K562 (cell line): Measurements from ENCODE around the gene SLC18B1. TPM values are rescaled to one million over a fixed set of nuclear protein-coding genes. Genes with fewer than 3 reads are reported as not detected.

Experiments used
- ARNT ChIP-seq, 2 experiments: fragments of 450-650 bp; IDR thresholded peaks; 2 replicates each; pipeline ENCODE4 v1.6.1; 2016; ENCODE audit warnings: mild to moderate bottlenecking in 1 of 2
- CREBBP ChIP-seq: IDR thresholded peaks from one replicate; pipeline ENCODE4 v1.6.1; 2012; ENCODE audit warnings: low read depth, mild to moderate bottlenecking, control low read depth, inconsistent platforms, low read length
- DPF2 ChIP-seq: fragments of 450-650 bp; IDR thresholded peaks from 2 replicates; pipeline ENCODE4 v1.6.1; 2016
- HNRNPUL1 ChIP-seq: fragments of 200-400 bp; formaldehyde crosslinking; IDR thresholded peaks from 2 replicates; pipeline ENCODE4 v1.6.1; 2017; ENCODE audit warnings: low read length
- LEF1 ChIP-seq: fragments of 450-650 bp; IDR thresholded peaks from 2 replicates; pipeline ENCODE4 v1.6.1; 2016; ENCODE audit warnings: mild to moderate bottlenecking
- MCM3 ChIP-seq: fragments of 450-650 bp; IDR thresholded peaks from 2 replicates; pipeline ENCODE4 v1.6.1; 2016
- MEIS2 ChIP-seq: fragments of 450-650 bp; IDR thresholded peaks from 2 replicates; pipeline ENCODE4 v1.6.1; 2014; ENCODE audit warnings: mild to moderate bottlenecking; ENCODE audit not compliant: partially characterized antibody
- MIER1 ChIP-seq: fragments of 450-650 bp; IDR thresholded peaks from 2 replicates; pipeline ENCODE4 v1.6.1; 2016; ENCODE audit warnings: antibody characterized with exemption, mild to moderate bottlenecking, low read depth
- PHF21A ChIP-seq: fragments of 450-650 bp; IDR thresholded peaks from 2 replicates; pipeline ENCODE4 v1.6.1; 2017; ENCODE audit warnings: low read depth, borderline replicate concordance
- PTBP1 ChIP-seq: fragments of 200-400 bp; formaldehyde crosslinking; IDR thresholded peaks from 2 replicates; pipeline ENCODE4 v1.6.1; 2017; ENCODE audit warnings: low read depth, low read length
- PTTG1 ChIP-seq: fragments of 450-650 bp; IDR thresholded peaks from 2 replicates; pipeline ENCODE4 v1.6.1; 2016; ENCODE audit warnings: low read depth, mild to moderate bottlenecking, missing genetic modification characterization, missing compliant biosample characterization
- PYGO2 ChIP-seq: fragments of 450-650 bp; IDR thresholded peaks from 2 replicates; pipeline ENCODE4 v1.6.1; 2016; ENCODE audit warnings: mild to moderate bottlenecking, missing genetic modification characterization, moderate library complexity, missing compliant biosample characterization
- RNF2 ChIP-seq: sonication (generic); IDR thresholded peaks from 2 replicates; pipeline ENCODE4 v1.6.1; 2016
- SMARCA4 ChIP-seq: fragments of 450-650 bp; IDR thresholded peaks from 2 replicates; pipeline ENCODE4 v1.6.1; 2016
- SREBF1 ChIP-seq: fragments of 150-350 bp; IDR thresholded peaks from 2 replicates; pipeline ENCODE4 v1.6.1; 2014; ENCODE audit warnings: antibody characterized with exemption, low read depth, low read length, borderline replicate concordance
- SRSF9 ChIP-seq: fragments of 200-400 bp; formaldehyde crosslinking; IDR thresholded peaks from 2 replicates; pipeline ENCODE4 v1.6.1; 2017; ENCODE audit warnings: low read depth, low read length, borderline replicate concordance
- TOE1 ChIP-seq, 2 experiments: fragments of 450-650 bp in 1 of 2; sonication (generic) in 1 of 2; formaldehyde crosslinking in 1 of 2; IDR thresholded peaks; 2 replicates each; pipeline versions ENCODE4 v1.7.1 to v1.8.0; 2016 to 2022; ENCODE audit warnings: borderline replicate concordance in 2 of 2, mild to moderate bottlenecking in 2 of 2, antibody characterized with exemption in 1 of 2, inconsistent platforms in 1 of 2, low read depth in 1 of 2, missing genetic modification reagents in 1 of 2, moderate library complexity in 1 of 2
- TRIM24 ChIP-seq, 2 experiments: fragments of 450-650 bp; IDR thresholded peaks; 2 replicates each; pipeline ENCODE4 v1.6.1; 2016
- ZC3H4 ChIP-seq: sonication (generic); formaldehyde crosslinking; IDR thresholded peaks from 2 replicates; pipeline ENCODE4 v1.9.0; 2021; ENCODE audit warnings: missing genetic modification reagents, borderline replicate concordance
- ZNF124 ChIP-seq: sonication (generic); formaldehyde crosslinking; IDR thresholded peaks from 2 replicates; pipeline ENCODE4 v1.8.1; 2022; ENCODE audit warnings: missing genetic modification reagents
- ZNF175 ChIP-seq: fragments of 200-800 bp; sonication (Bioruptor generic); IDR thresholded peaks from 2 replicates; pipeline ENCODE4 v1.6.1; 2016; ENCODE audit warnings: low read depth, mild to moderate bottlenecking, missing genetic modification characterization, missing compliant biosample characterization
- ZNF232 ChIP-seq: sonication (generic); formaldehyde crosslinking; IDR thresholded peaks from 2 replicates; pipeline ENCODE4 v1.8.0; 2022; ENCODE audit warnings: mild to moderate bottlenecking, missing genetic modification reagents
- ZNF316 ChIP-seq: fragments of 450-650 bp; IDR thresholded peaks from 2 replicates; pipeline ENCODE4 v1.6.1; 2016
- ZNF717 ChIP-seq: fragments of 250-450 bp; sonication (Bioruptor Pico); IDR thresholded peaks from 2 replicates; pipeline ENCODE4 v1.5.0; 2021
- ZNF785 ChIP-seq: fragments of 250-450 bp; sonication (Bioruptor Pico); IDR thresholded peaks from 2 replicates; pipeline ENCODE4 v1.4.0; 2020; ENCODE audit warnings: mild to moderate bottlenecking
- polyA plus RNA-seq, 8 experiments: library from polyadenylated mRNA; depleted of rRNA in 4 of 8; stranded (reverse) in 5 of 8; unstranded in 3 of 8; fragments of >200 nt; fragmentation: Nextera tagmentation in 2 of 8; fragmentation: Illumina TruSeq in 1 of 8; extraction: Ambion mirVana in 2 of 8; extraction: Trizol in 1 of 8; gene quantifications; 2 replicates each; pipeline versions ENCODE4 v1.2.1 to v1.2.3, GENCODE V29; 2011 to 2014; ENCODE audit warnings: inconsistent platforms in 1 of 8, missing spikeins in 1 of 8
- total RNA-seq, 7 experiments: library from RNA; depleted of rRNA in 6 of 7; stranded (reverse); fragments of >200 nt in 6 of 7; fragmentation: Illumina TruSeq in 2 of 7; extraction: Trizol in 2 of 7; gene quantifications; 2 replicates each; pipeline versions ENCODE4 v1.2.1 to v1.2.3, GENCODE V29; 2011 to 2021; ENCODE audit warnings: low replicate concordance in 1 of 7
- TF ChIP-seq, protein P1 (sequence below), 2 experiments: fragments of 200-800 bp in 1 of 2; sonication (Bioruptor generic) in 1 of 2; sonication (generic) in 1 of 2; formaldehyde crosslinking in 1 of 2; IDR thresholded peaks in 1 of 2; conservative IDR thresholded peaks in 1 of 2; 2 replicates each; pipeline versions ENCODE4 v1.5.0 to v1.6.1; 2016 to 2020; ENCODE audit warnings: missing compliant biosample characterization in 1 of 2, missing genetic modification characterization in 1 of 2, missing genetic modification reagents in 1 of 2
- TF ChIP-seq, protein P2 (sequence below): fragments of 450-650 bp; formaldehyde crosslinking; IDR thresholded peaks from 2 replicates; pipeline ENCODE4 v1.4.0; 2020; ENCODE audit warnings: mild to moderate bottlenecking, moderate library complexity
- TF ChIP-seq, protein P3 (sequence below): fragments of 250-450 bp; sonication (Bioruptor Pico); IDR thresholded peaks from 2 replicates; pipeline ENCODE4 v1.4.0; 2020; ENCODE audit warnings: mild to moderate bottlenecking, moderate library complexity

SLC18B1 gene
- total and polyA plus RNA-seq, 9 of the 15 experiments (the other 6 are each of a cell fraction or from before 2014, with no cell fraction given): 10.4 to 49.1 (median 32.0) TPM

DNA sequence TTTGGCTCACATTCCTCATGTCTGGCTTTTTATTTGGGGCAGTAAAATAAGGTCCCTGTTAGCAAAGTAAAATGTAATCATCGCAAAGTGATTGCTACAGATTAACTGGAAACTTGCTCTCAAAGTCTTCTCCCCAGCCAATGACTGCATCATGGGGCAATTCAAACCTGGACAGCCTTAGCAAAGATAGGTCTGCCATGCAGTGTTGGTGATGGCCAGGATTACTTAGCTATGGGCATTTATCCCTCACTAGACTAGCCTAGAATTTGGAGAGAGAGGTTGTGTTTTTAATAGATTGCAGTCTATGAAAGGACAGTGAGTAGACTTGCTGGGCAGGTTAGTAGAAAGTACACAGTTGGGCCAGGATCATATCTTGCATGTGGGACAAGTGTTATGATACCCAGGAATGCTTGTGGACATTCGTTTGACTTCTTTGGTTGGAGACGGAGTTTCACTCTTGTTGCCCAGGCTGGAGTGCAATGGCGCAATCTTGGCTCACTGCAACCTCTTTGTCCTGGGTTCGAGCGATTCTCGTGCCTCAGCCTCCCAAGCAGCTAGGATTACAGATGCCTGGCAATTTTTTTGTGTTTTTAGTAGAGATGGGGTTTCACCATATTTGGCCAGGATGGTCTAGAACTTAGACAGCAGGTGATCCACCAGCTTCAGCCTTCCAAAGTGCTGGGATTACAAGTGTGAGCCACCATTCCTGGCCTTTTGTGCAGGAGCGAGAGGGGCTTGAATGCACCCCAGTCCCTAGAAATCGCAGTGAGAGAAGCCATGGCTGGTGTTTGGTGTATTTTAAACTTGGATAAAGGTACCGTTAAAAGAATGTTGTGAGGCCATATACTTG lies 19.3 kb upstream of the SLC18B1 start (continued):
- TF ChIP-seq, protein P1, sequence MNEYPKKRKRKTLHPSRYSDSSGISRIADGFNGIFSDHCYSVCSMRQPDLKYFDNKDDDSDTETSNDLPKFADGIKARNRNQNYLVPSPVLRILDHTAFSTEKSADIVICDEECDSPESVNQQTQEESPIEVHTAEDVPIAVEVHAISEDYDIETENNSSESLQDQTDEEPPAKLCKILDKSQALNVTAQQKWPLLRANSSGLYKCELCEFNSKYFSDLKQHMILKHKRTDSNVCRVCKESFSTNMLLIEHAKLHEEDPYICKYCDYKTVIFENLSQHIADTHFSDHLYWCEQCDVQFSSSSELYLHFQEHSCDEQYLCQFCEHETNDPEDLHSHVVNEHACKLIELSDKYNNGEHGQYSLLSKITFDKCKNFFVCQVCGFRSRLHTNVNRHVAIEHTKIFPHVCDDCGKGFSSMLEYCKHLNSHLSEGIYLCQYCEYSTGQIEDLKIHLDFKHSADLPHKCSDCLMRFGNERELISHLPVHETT (CRISPR knock-in tag; conservative IDR thresholded peaks at IDR 0.05 in 1 of 2, IDR thresholded peaks at IDR 0.05 in 1 of 2): no peak
- no peak for TF ChIP-seq DPF2
- no peak for TF ChIP-seq PHF21A
- no peak for TF ChIP-seq CREBBP
- no peak for TF ChIP-seq SRSF9
- no peak for TF ChIP-seq RNF2
- TF ChIP-seq MCM3: no peak
- no peak for TF ChIP-seq ZNF316
- TF ChIP-seq MIER1: no peak
- TF ChIP-seq PTBP1: 0 out of 2 replicates have a peak, but pooled peaks have one; percentile 36
- no peak for TF ChIP-seq ZNF232 (CRISPR knock-in tag)
- TF ChIP-seq ZNF124 (CRISPR knock-in tag): no peak
- TF ChIP-seq SREBF1: no peak
- no peak for TF ChIP-seq HNRNPUL1
- no peak for TF ChIP-seq PTTG1 (tag)
- TF ChIP-seq MEIS2: no peak
- no peak for TF ChIP-seq ARNT (IDR thresholded peaks at IDR 0.05)
- 0 out of 2 replicates have a peak, but pooled peaks have one; percentile 2 for TF ChIP-seq ZNF717 (CRISPR knock-in tag)
- no peak for TF ChIP-seq TRIM24 (IDR thresholded peaks at IDR 0.05)
- no peak for TF ChIP-seq ZNF175 (CRISPR knock-in tag)
- TF ChIP-seq, protein P2, sequence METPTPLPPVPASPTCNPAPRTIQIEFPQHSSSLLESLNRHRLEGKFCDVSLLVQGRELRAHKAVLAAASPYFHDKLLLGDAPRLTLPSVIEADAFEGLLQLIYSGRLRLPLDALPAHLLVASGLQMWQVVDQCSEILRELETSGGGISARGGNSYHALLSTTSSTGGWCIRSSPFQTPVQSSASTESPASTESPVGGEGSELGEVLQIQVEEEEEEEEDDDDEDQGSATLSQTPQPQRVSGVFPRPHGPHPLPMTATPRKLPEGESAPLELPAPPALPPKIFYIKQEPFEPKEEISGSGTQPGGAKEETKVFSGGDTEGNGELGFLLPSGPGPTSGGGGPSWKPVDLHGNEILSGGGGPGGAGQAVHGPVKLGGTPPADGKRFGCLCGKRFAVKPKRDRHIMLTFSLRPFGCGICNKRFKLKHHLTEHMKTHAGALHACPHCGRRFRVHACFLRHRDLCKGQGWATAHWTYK (CRISPR knock-in tag): no peak
- TF ChIP-seq, protein P3, sequence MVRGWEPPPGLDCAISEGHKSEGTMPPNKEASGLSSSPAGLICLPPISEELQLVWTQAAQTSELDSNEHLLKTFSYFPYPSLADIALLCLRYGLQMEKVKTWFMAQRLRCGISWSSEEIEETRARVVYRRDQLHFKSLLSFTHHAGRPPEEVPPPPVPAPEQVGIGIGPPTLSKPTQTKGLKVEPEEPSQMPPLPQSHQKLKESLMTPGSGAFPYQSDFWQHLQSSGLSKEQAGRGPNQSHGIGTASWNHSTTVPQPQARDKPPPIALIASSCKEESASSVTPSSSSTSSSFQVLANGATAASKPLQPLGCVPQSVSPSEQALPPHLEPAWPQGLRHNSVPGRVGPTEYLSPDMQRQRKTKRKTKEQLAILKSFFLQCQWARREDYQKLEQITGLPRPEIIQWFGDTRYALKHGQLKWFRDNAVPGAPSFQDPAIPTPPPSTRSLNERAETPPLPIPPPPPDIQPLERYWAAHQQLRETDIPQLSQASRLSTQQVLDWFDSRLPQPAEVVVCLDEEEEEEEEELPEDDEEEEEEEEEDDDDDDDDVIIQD (CRISPR knock-in tag): no peak
- TF ChIP-seq ZNF785 (CRISPR knock-in tag): no peak
- no peak for TF ChIP-seq PYGO2 (tag)
- no peak for TF ChIP-seq TOE1 (IDR thresholded peaks at IDR 0.05; ENCODE audit: borderline replicate concordance)
- no peak for TF ChIP-seq TOE1 (CRISPR knock-in tag; IDR thresholded peaks at IDR 0.05; ENCODE audit: borderline replicate concordance, low read depth)
- TF ChIP-seq LEF1: no peak
- TF ChIP-seq ZC3H4: no peak
- no peak for TF ChIP-seq SMARCA4
